Measurements from ENCODE around the gene CDKL1. TPM values are rescaled to one million over a fixed set of nuclear protein-coding genes. Genes with fewer than 3 reads are reported as not detected.
"Not testable (repeated sequence)": the region's sequence is repeated elsewhere in the genome, so short reads cannot be mapped to it uniquely, and the experiment has no call there.

The CDKL1 gene
- total RNA-seq, 1 donor = 6.5 TPM

DNA sequence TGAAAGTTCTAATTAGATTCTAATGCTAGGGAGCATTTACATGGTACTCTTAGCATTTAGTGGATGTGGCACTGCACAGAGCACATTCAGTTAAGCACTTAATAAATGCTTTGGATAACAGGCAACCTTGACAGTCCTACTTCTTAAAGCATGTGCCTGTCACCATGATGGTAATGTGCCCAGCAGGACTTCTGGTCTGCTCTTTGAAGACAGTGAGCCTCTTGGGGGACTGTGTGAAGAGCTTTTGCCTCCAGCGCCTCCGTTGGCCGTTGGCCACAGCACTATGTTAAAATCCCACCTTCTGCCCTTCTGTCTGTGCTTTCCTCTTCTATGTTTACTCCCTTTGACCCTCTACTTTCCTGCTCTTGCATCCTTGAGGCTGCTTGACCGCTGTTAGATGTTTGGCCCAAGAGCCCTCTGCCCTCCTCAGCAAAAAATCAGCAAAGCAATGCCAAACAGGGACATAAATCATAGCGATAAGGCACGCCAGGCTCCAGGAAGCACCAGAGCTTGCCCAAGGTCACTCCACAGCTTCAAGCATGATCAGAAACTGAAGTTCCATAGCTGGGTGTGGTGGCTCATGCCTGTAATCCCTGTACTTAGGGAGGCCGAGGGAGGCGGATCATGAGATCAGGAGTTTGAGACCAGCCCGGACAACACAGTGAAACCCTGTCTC is 8.3 kb downstream of the CDKL1 start:
- no peak for DNase-seq (ENCODE audit: low read depth in 2 of 3, low spot score in 2 of 3)

DNA sequence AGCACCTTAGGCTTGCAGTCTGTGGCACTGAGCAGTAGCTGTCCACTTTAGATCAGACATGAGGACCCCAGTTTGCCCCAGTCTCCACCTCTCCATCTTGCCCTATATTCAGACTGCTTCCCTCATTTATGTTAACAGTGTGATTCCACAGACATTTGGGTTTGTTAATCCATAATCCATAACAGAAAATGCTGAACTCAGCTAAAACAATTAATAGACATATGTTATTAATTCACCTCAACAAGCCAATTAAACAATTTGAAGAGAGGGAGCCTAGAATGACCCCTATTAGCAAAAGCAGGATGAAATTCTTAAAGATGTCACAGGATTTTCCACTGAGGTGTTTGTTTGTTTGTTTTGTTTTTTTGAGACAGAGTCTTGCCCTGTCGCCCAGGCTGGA is 9.1 kb downstream of the CDKL1 start:
- DNase-seq (ENCODE audit: low read depth in 2 of 3, low spot score in 2 of 3) = no peak

DNA sequence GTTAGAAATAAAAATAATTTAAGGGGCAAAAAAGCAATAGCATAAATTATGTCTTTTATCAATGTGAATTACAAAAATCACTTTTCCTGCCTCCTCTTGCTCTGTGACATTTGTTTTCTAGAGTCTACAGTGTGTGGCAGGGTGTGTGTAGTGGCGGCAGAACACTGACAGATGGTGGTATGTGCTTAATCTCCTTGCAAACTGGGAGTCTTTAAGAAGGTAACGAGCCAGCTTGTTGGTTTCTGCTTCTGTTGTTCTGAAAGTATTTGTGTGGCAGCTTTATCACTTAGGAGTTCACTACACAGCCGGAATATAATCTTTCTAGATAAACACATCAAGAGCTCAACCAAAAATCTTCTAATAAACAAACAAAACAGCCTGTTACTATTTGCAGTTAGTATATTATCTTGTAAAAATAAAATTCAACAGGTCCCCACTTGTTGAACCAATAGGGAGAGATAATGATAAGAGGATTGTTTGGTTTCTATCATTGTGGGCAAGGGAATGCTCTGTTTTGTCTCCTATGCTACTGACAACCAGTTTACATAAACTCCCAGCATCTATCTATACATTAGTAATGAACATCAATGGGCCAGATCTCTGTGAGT is 13.0 kb downstream of the CDKL1 start:
- DNase-seq (ENCODE audit: low read depth in 2 of 3, low spot score in 2 of 3) = no peak

DNA sequence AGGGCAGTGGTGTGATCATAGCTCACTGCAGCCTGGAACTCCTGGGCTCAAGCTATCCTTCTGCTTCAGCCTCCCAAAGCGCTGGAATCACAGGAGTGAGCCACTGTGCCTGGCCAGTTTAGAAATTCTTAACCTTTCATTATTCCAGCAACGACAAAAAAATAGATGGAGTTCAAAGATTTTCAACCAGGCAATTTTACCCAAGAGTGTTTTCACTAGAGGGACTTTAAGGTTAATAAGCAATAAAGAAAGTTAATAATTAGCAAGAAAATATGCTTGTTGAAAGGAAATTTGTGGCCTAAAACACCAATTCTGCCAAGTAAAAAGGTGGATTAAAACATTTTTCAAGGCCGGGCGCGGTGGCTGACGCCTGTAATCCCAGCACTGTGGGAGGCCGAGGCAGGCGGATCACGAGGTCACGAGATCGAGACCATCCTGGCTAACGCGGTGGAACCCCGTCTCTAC is 14.8 kb downstream of the CDKL1 start:
- DNase-seq (ENCODE audit: low read depth in 2 of 3, low spot score in 2 of 3) = no peak

DNA sequence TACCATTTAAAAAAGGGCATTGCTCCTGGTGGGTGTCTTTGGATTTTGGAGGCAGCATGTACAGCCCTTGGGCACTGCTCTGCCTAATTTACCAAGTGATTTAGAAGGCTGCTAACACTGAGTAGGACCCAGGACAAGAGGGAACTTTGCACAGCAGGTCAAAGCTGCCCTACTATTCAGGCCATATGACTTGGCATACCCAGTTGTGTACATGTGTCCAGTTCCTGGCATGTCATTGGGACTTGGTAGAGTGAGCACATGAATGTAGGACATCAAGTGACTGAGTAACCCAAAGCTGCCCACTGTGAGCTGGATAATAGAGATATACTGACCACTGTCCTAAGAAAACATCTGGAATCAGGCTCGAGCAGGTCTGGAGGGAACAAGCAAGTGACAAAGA is 15.7 kb downstream of the CDKL1 start:
- no peak for DNase-seq (ENCODE audit: low read depth in 2 of 3, low spot score in 2 of 3)

DNA sequence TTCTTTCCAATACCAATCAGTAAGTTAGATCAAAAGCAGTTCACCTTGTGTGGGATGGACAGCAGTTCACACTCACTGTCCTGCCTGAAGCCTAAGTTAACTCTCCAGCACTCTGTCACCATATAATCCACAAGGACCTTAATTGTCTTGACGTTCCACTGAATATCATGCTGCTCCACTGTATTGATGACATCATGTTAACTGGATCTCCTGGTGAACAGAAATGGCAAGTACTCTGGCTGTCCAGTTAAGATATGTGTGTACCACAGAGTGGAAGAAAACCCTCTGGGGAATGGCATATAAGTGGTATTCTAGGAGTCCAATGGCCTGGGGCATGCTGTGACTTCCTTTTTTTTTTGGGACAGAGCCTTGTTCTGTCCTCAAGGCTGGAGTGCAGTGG is 16.2 kb downstream of the CDKL1 start:
- no peak for DNase-seq (ENCODE audit: low read depth in 2 of 3, low spot score in 2 of 3)

DNA sequence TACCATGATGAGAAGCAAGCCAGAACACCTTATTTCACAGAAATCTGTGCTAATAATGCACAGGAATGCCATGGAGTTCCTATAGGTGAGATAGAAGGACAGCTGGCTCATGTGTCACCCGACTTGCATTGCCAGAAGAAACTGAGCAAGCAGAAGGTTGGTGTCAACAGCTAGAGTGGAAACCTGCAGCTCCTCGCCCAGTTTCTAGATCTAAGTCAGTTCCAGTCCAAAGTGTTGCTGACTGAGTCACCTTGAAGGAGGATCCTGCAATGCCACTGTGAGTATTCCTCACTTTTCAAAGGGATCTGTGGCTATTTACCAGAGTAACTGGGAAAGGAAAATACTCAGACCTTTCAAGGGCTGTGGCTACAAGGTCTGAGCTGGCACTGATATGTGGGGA is 17.1 kb downstream of the CDKL1 start:
- DNase-seq (ENCODE audit: low read depth in 2 of 3, low spot score in 2 of 3) = no peak

DNA sequence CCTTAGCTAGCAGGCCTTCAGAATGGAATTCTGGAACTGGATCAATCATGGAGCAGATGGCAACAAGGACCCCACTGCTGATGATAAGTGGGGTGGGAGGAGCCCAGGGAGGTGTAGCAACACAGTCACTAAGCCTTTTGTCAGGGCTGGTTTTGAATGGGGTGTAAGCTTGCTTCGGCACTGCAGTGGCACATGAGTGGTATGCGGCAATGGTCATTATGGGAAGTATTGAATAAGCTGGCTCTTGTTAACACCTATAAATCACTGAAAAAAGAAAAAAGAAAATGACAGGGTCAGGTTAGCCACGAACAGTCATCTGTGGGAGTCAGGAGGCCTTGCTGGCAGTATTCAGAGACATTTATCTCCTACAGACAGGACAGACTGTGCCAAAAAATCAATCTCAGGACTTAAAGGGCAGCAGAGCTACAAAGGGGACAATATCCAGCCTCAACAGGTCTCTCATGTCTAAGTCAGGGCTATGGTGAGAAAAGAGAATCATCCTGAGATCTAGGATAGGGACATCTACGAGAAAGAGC is 19.1 kb downstream of the CDKL1 start:
- DNase-seq (ENCODE audit: low read depth in 2 of 3, low spot score in 2 of 3) = no peak

DNA sequence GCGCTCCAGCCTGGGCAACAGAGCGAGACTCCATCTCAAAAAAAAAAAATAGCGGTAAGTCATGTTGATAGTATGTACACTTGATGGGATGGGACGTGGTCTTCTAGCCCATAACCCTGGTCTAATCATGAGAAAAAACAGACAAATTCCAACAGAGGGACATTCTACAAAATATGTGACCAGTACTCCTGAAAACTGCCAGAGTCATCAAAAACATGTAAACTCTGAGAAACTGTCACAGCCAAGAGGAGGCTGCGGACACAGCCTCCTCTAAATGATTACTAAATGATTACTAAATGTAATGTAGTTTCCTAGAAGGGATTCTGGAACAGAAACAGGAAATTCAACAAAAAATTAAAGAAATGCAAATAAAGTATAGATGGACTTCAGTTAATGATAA is 20.9 kb downstream of the CDKL1 start:
- DNase-seq (ENCODE audit: low read depth in 2 of 3, low spot score in 2 of 3) = no peak

DNA sequence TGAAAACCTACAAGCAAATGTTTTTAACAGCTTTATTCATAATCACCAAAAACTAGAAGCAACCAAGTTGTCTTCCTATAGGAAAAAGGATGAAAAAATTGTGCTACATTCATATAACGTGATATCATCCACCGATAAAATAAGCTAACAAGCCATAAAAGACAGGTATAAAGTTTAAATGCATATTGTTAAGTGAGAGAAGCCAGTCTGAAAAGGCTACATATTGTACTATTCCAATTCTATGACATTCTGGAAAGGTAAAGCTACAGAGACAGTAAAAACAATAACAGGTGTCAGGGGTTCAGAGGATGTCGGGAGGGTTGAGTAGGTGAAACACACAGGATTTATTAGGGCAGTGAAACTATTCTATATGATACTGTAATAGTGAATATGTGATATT is 22.7 kb downstream of the CDKL1 start:
- no peak for DNase-seq (ENCODE audit: low read depth in 2 of 3, low spot score in 2 of 3)

DNA sequence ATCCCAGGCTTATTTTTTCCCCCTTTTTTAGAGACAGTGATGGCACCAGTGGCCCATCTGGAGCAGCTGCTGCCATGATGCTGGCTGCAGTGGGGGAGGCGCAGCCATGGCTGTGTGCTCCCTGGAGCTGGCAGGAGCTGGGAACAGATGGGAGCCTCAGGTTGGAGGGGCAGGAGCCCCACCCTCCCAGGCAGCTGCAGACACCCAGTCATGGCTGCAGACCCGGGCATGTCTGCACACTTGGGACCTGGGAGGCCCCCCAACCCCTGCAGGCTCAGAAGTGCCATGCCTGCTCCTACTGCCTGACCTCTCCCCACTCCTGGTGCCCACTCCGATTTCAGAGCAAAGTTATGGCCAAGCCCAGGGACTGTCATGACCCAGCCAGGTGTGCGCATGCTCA is 25.1 kb downstream of the CDKL1 start:
- DNase-seq (ENCODE audit: low read depth in 2 of 3, low spot score in 2 of 3) = no peak

DNA sequence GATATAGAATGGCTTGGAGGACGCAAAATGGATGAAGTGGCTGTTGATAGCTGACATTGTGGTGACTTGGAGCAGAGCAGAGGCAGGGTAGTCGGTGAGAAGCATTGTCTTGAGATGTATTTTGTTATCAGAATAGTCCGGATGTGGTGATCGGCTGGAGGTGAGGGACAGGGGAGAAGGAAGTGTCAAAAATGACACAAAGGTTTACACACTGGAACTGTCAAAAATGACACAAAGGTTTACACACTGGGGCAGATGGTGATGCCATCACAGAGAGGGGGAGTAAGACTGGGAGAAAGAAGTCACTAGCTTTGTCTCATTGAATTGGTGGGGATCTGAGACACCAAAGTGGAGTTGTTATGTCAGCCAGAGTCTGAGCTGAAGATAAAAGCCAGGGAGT is 30.1 kb downstream of the CDKL1 start:
- no peak for DNase-seq (ENCODE audit: low read depth in 2 of 3, low spot score in 2 of 3)

DNA sequence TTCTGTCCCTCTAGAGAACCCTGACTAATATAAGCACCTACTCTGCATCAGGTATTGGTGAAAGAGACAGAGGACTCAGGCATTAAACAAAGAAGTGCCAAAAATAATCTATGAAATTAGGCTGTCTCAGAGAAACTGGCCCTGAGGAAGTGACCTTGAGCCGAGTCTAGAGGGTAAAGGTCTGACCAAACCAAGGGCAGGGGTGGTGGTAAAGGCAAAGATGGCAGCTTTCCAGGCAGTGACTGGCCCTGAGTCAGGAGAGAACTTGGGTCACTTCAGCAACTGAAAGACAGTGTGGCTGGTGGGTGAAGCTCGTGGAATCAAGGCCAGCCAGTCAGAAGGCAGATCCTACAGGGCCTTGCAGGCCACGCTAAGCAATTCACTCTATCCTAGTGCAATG is 30.6 kb downstream of the CDKL1 start:
- no peak for DNase-seq (ENCODE audit: low read depth in 2 of 3, low spot score in 2 of 3)

DNA sequence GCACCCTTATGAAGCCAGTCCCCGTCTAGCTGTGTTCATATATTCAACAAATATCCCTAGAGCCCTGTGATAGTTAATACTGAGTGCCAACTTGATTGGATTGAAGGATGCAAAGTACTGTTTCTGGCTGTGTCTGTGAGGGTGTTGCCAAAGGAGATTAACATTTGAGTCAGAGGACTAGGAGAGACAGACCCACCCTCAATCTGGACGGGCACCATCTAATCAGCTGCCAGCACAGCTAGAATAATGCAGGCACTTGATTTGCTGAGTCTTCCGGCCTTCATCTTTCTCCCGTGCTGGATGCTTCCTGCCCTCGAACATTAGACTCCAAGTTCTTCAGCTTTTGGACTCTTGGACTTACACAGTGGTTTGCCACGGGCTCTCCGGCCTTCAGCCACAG is 31.1 kb downstream of the CDKL1 start:
- not testable (repeated sequence) for DNase-seq (ENCODE audit: low read depth in 2 of 3, low spot score in 2 of 3)

DNA sequence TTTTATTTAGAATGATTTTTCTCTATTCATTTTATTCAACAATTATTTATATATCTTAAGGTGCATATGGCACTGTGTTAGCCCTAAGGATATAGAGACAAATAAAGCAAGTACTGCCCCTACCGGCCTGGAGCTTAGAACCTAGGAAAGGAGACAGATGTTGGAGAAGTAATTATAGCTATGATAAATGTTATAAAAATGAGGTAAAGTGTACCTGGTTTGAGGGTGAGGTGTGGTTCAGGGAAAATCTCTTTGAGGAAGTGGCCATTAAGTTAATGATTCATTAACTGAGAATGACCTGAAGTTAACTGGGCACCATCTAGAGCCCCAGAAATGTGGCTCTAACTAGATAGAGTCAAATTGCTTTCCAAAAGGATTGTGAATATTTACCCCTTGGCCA is 31.9 kb downstream of the CDKL1 start:
- no peak for DNase-seq (ENCODE audit: low read depth in 2 of 3, low spot score in 2 of 3)

DNA sequence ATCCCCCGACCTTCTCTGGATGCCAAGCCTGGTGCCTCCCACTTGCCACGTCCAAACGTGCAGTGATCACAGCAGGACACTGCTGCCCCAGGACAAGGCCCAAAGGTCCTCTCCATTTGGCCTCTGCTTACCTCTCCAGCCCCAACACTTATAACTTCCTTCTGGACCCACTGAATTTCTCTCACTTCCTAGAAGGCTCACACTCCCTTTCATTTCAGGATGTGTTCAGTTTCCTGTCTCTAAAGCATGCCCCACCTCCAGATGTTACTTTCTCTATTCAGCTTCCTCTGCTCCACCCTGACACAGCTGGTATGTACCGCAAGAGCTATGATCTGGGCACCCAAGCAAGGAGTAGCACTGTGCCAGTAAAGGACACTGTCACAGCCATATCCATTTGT is 33.0 kb downstream of the CDKL1 start:
- peak; percentile 21 to 83 (median 67) for DNase-seq (ENCODE audit: low read depth in 2 of 3, low spot score in 2 of 3)

DNA sequence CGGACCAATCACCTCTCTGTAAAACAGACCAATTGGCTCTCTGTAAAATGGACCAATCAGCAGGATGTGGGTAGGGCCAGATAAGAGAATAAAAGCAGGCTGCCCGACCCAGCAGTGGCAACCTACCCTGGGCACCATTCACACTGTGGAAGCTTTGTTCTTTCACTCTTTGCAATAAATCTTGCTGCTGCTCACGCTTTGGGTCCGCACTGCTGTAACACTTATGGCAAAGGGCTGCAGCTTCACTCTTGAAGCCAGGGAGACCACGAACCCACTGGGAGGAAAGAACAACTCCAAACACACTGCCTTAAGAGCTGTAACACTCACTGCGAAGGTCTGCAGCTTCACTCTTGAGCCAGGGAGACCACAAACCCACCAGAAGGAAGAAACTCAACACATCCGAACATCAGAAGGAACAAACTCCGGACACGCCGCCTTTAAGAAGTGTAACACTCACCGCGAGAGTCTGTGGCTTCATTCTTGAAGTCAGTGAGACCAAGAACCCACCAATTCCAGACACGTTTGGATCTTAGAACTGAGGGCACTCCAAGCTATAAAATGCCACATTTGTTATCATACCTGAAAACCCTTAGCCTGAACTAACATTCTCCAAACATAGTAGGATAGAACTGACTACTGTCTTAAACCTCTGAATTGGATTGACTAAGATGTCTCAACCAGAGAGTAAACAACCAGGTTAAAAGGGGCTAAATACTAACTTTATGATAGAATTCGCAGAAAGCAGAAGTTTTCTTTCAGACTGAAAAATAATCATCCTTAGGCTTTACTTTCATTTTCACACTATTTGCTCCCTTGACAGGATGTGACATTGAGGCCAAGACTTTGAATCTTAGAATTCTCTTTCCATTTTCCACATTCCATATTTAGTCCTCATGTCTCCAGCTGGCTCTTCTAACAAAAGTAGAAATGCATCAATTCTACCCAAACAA is 33.6 kb downstream of the CDKL1 start:
- peak in 2 of 3 donors; percentile 29 to 67 for DNase-seq (ENCODE audit: low read depth in 2 of 3, low spot score in 2 of 3)

DNA sequence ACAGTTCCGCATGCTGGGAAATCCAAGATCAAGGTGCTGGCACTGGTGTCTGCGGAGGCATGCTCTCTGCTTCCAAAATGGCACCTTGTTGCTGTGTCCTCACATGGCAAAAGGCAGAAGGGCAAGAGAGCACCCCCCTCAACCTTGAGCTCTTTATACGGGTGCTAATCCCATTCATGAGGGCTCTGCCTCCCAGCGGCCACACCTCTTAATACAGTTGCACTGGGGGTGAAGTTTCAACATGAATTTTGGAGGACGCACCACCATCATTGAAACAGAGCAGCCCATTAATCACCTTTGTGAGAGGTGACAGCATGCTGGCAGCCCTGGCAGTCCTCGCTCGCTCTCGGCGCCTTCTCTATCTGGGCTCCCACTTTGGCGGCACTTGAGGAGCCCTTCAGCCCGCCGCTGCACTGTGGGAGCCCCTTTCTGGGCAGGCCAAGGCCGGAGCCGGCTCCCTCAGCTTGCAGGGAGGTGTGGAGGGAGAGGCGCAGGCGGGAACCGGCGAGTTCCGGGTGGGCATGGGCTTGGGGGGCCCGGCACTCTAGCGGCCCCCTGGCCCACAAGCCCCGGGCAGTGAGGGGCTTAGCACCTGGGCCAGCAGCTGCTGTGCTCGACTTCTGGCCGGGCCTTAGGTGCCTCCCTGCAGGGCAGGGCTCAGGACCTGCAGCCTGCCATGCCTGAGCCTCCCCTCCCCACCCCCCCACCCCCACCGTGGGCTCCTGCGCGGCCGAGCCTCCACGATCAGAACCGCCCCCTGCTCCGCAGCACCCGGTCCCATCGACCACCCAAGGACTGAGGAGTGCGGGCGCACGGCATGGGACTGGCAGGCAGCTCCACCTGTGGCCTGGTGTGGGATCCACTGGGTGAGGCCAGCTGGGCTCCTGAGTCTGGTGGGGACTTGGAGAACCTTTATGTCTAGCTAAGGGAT is 34.9 kb downstream of the CDKL1 start:
- not testable (repeated sequence) for DNase-seq (ENCODE audit: low read depth in 2 of 3, low spot score in 2 of 3)

DNA sequence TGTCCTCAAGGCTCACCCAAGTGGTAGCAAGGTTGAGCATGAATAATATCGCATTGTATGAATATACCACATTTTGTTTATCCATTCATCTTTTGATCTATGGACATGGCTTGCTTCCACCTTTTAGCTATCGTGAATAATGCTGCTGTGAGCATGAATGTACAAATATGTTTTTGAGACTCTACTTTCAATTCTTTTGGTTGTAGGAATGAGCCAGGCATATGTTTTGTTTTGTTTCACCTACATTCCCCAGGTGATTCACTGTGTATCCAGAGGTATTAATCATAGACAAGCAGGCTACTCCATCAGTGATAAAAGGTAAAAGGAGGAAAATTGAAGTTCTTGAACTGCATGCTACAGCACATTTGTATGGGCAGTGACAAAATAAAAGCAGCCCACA is 35.8 kb downstream of the CDKL1 start:
- no peak for DNase-seq (ENCODE audit: low read depth in 2 of 3, low spot score in 2 of 3)

DNA sequence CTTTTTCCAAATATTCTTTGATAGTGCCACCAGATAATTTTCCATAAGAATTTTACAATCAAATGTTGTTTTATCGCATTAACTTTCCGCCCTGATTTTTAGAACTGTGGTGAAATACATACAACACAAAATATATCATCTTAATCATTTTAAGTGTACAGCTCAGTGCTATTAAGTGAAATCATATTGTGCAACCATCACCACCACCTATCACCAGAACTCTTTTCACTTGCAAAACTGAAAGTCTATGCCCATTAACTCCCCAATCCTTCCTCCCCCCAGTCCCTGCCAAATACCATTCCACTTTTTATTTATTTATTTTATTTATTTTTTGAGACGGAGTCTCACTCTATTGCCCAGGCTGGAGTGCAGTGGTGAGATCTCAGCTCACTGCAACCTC is 36.6 kb downstream of the CDKL1 start:
- no peak for DNase-seq (ENCODE audit: low read depth in 2 of 3, low spot score in 2 of 3)
